IMR-90 (cell line): ENCODE measurements around the gene ENOX1. TPM values are rescaled to one million over a fixed set of nuclear protein-coding genes. Genes with fewer than 3 reads are reported as not detected.

Source experiments
- ATAC-seq: fragments of 200-7000 bp; cut with Tn5 transposase; 2 replicates; pipeline ENCODE4 v1.9.1; 2020; ENCODE audit warnings: low read depth, mild to moderate bottlenecking, moderate library complexity
- BruUV-seq: library from RNA; stranded (reverse); fragments of 400-500 nt; replicated peaks from 2 replicates; lab custom pipeline; 2021; lab: Mats Ljungman, UMichigan
- CTCF ChIA-PET: fragments of 300-600 bp; formaldehyde crosslinking; extraction: SDS; loops from one replicate; lab custom pipeline; 2021; ENCODE audit warnings: antibody characterized with exemption; lab: Yijun Ruan, JAX
- POLR2A ChIA-PET: fragments of 300-600 bp; sonication (Branson Sonifier 250); formaldehyde crosslinking; loops from one replicate; lab custom pipeline; 2022; ENCODE audit warnings: antibody characterized with exemption; ENCODE audit not compliant: unreplicated experiment; lab: Charles Lee
- DNase-seq: peaks from one replicate; pipeline ENCODE4 v3.0.0; 2013
- H2AFZ ChIP-seq: replicated peaks from 2 replicates; pipeline ENCODE3; 2013; ENCODE audit warnings: low read length, mild to moderate bottlenecking; ENCODE audit not compliant: poor library complexity
- H2AK5ac ChIP-seq: 2 replicates; pipeline ENCODE4 v1.6.1; 2013; ENCODE audit warnings: low read depth, low read length, inconsistent platforms
- H2AK9ac ChIP-seq: replicated peaks from 2 replicates; pipeline ENCODE3; 2013; ENCODE audit warnings: mild to moderate bottlenecking, low read depth, low read length, moderate library complexity; ENCODE audit not compliant: poor library complexity
- H2BK120ac ChIP-seq: 2 replicates; pipeline ENCODE4 v1.6.1; 2013; ENCODE audit warnings: low read depth, low read length, inconsistent platforms
- H2BK15ac ChIP-seq: 3 replicates; pipeline ENCODE4 v1.6.1; 2013; ENCODE audit warnings: low read depth, low read length, inconsistent platforms
- H2BK20ac ChIP-seq: 2 replicates; pipeline ENCODE4 v1.6.1; 2013; ENCODE audit warnings: low read depth, mild to moderate bottlenecking, inconsistent platforms, low read length, moderate library complexity
- H2BK5ac ChIP-seq: 2 replicates; pipeline ENCODE4 v1.6.1; 2013; ENCODE audit warnings: mild to moderate bottlenecking, low read depth, low read length, inconsistent platforms; ENCODE audit not compliant: poor library complexity, severe bottlenecking
- H3K14ac ChIP-seq: replicated peaks from 2 replicates; pipeline ENCODE4 v1.6.1; 2013; ENCODE audit warnings: low read depth, low read length, inconsistent platforms
- H3K18ac ChIP-seq: 2 replicates; pipeline ENCODE4 v1.6.1; 2013; ENCODE audit warnings: low read depth, low read length, control low read depth
- H3K23ac ChIP-seq: 2 replicates; pipeline ENCODE4 v1.6.1; 2013; ENCODE audit warnings: low read depth, low read length, inconsistent platforms
- H3K27ac ChIP-seq: 2 replicates; pipeline ENCODE4 v1.5.1; 2013; ENCODE audit warnings: mild to moderate bottlenecking, control low read depth, low read length; ENCODE audit not compliant: insufficient read depth
- H3K27me3 ChIP-seq: 2 replicates; pipeline ENCODE4 v1.6.1; 2013; ENCODE audit warnings: low read length; ENCODE audit not compliant: control insufficient read depth, insufficient read depth
- H3K36me3 ChIP-seq: 2 replicates; pipeline ENCODE4 v1.6.1; 2013; ENCODE audit warnings: low read length, mixed read lengths; ENCODE audit not compliant: control insufficient read depth, insufficient read depth
- H3K4ac ChIP-seq: 2 replicates; pipeline ENCODE4 v1.6.1; 2013; ENCODE audit warnings: low read depth, low read length, inconsistent platforms
- H3K4me1 ChIP-seq: 2 replicates; pipeline ENCODE4 v1.6.1; 2013; ENCODE audit warnings: low read length, mixed read lengths; ENCODE audit not compliant: control insufficient read depth, insufficient read depth
- H3K4me2 ChIP-seq: 2 replicates; pipeline ENCODE4 v1.6.1; 2013; ENCODE audit warnings: low read depth, mild to moderate bottlenecking, control low read depth, low read length, moderate library complexity
- H3K4me3 ChIP-seq: 2 replicates; pipeline ENCODE4 v1.5.1; 2013; ENCODE audit warnings: low read depth, mild to moderate bottlenecking, control low read depth, low read length, moderate library complexity; ENCODE audit not compliant: insufficient read depth
- H3K56ac ChIP-seq: 2 replicates; pipeline ENCODE4 v1.6.1; 2013; ENCODE audit warnings: low read length, inconsistent platforms; ENCODE audit not compliant: insufficient read depth; ENCODE audit errors: extremely low read depth
- H3K79me1 ChIP-seq, 2 experiments: 2 replicates each; pipeline ENCODE4 v1.6.1; 2013; ENCODE audit warnings: low read length in 2 of 2, inconsistent platforms in 1 of 2, low read depth in 1 of 2
- H3K9ac ChIP-seq: 2 replicates; pipeline ENCODE4 v1.6.1; 2013; ENCODE audit warnings: low read depth, low read length, control low read depth
- H3K9me1 ChIP-seq: 2 replicates; pipeline ENCODE4 v1.6.1; 2013; ENCODE audit warnings: low read length, inconsistent platforms; ENCODE audit not compliant: insufficient read depth
- H3K9me3 ChIP-seq: 2 replicates; pipeline ENCODE4 v1.6.1; 2013; ENCODE audit warnings: low read length; ENCODE audit not compliant: control insufficient read depth, insufficient read depth
- H4K20me1 ChIP-seq: 2 replicates; pipeline ENCODE4 v1.6.1; 2013; ENCODE audit warnings: low read length, inconsistent platforms; ENCODE audit not compliant: insufficient read depth
- H4K5ac ChIP-seq: 2 replicates; pipeline ENCODE4 v1.6.1; 2013; ENCODE audit warnings: mild to moderate bottlenecking, low read depth, low read length, control low read depth
- H4K8ac ChIP-seq, 2 experiments: 2 replicates each; pipeline ENCODE4 v1.6.1; 2013; ENCODE audit warnings: low read depth in 2 of 2, low read length in 2 of 2, control low read depth in 1 of 2, inconsistent platforms in 1 of 2
- H4K91ac ChIP-seq: 2 replicates; pipeline ENCODE4 v1.6.1; 2013; ENCODE audit warnings: low read depth, low read length, inconsistent platforms; ENCODE audit not compliant: insufficient read depth
- FOS ChIP-seq: fragments of 150-350 bp; IDR thresholded peaks from 2 replicates; pipeline ENCODE4 v1.6.1; 2016; ENCODE audit warnings: low read depth, low read length
- MAFK ChIP-seq: IDR thresholded peaks from 2 replicates; pipeline ENCODE4 v1.6.1; 2012; ENCODE audit warnings: low read depth, low read length, improper control_type of control experiment
- NFE2L2 ChIP-seq: fragments of 150-350 bp; IDR thresholded peaks from 2 replicates; pipeline ENCODE4 v1.6.1; 2016; ENCODE audit warnings: low read depth, mild to moderate bottlenecking, low read length
- WGBS, 2 experiments: methylation state at CpG; one replicate each; pipeline versions ENCODE4 v1.1.5 to v1.1.7; 2013; ENCODE audit warnings: missing lambda C conversion rate in 2 of 2; ENCODE audit not compliant: insufficient read length in 1 of 2; ENCODE audit errors: extremely low coverage in 2 of 2; 5-methylcytosine and 5-hydroxymethylcytosine counted together
- dilution Hi-C: fragments of 300-500 bp; cut with HindIII; formaldehyde crosslinking; loops from one replicate; pipeline ENCODE4 v1.14.3; 2018; ENCODE audit warnings: low sequenced_read_pairs; ENCODE audit not compliant: unreplicated experiment
- in situ Hi-C: fragments of 300-500 bp; cut with MboI; formaldehyde crosslinking; loops from 3 replicates; pipeline ENCODE4 v1.14.3; 2019; ENCODE audit warnings: low sequenced_read_pairs, inconsistent platforms, mixed read lengths
- intact Hi-C: fragments of 100-400 bp; cut with micrococcal nuclease; formaldehyde crosslinking; loops from 2 replicates; pipeline ENCODE4 v1.10.0; 2022
- polyA plus RNA-seq, 3 experiments: library from polyadenylated mRNA; depleted of rRNA; stranded (reverse); fragments of >200 nt; gene quantifications; 2 replicates each; pipeline ENCODE4 v1.2.3, GENCODE V29; 2012; ENCODE audit warnings: low replicate concordance in 1 of 3
- total RNA-seq: library from RNA; depleted of rRNA; stranded (reverse); fragments of >200 nt; gene quantifications from 2 replicates; pipeline ENCODE4 v1.2.3, GENCODE V29; 2012
- TF ChIP-seq, protein P1 (sequence below): fragments of 150-350 bp; IDR thresholded peaks from 2 replicates; pipeline ENCODE4 v1.6.1; 2017; ENCODE audit warnings: mild to moderate bottlenecking, antibody characterized with exemption, low read length, low read depth

The ENOX1 gene
- total and polyA plus RNA-seq, 2 of the 4 experiments (the other 2 are of a cell fraction): 0.99 to 1.3 TPM

DNA sequence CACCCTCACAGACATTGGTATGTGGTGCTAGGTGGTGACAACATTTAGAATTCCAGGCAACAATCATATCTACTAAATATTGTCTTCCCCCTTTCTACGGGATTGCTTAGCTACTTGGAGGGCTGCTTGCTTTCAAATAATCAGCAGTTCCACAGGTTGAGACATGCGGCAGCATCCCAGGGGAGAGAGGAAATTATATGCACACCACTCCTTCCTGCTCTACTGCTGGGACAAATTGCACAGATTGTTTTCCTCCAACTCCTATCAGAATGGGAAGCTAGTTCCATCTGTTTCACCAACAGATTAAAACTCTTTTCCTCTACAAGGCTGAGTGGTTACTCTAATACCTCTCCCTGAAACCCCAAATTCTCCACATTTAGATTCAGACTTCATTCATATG is 488.0 kb downstream of the ENOX1 start:
- Histone ChIP-seq H3K56ac (no peak overlapping the region), H3K4ac (no peak overlapping the region), H3K4me3 (no peak overlapping the region), H3K27ac (no peak overlapping the region), H2AK5ac (no peak overlapping the region), H3K4me1 (peaks cover 10% of the 10 kb centered on the region), H2AK9ac (no peak overlapping the region), H3K79me1 (no peaks in the 10 kb centered on the region), H2BK20ac (no peak overlapping the region), H2BK5ac (no peak overlapping the region), H4K8ac (no peak overlapping the region), H3K9me3 (no peaks in the 10 kb centered on the region), H3K9me1 (no peaks in the 10 kb centered on the region), H4K5ac (no peak overlapping the region), H3K18ac (no peak overlapping the region), H2AFZ (no peak overlapping the region), H4K20me1 (no peaks in the 10 kb centered on the region), H3K27me3 (no peaks in the 10 kb centered on the region), H3K9ac (no peak overlapping the region), H3K23ac (no peak overlapping the region), H4K91ac (no peak overlapping the region), H3K36me3 (no peaks in the 10 kb centered on the region), H3K14ac (no peak overlapping the region), H2BK15ac (no peak overlapping the region), H2BK120ac (no peak overlapping the region), H3K4me2 (no peak overlapping the region)
- no peak for TF ChIP-seq FOS
- TF ChIP-seq, protein P1, sequence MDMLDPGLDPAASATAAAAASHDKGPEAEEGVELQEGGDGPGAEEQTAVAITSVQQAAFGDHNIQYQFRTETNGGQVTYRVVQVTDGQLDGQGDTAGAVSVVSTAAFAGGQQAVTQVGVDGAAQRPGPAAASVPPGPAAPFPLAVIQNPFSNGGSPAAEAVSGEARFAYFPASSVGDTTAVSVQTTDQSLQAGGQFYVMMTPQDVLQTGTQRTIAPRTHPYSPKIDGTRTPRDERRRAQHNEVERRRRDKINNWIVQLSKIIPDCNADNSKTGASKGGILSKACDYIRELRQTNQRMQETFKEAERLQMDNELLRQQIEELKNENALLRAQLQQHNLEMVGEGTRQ: no peak
- TF ChIP-seq MAFK: no peak
- TF ChIP-seq NFE2L2: no peak
- POLR2A ChIA-PET: no interaction called here
- intact Hi-C loops: no loop called here
- dilution Hi-C loops: no loop called here
- no CpG with 5 or more reads among the region's 2 CpGs for WGBS, 2 experiments
- ATAC-seq (no peak), DNase-seq (no peak)
- BruUV-seq: no TSS peak
- CTCF ChIA-PET: no interaction called here
- in situ Hi-C loops: no loop called here
